EH (cell line): Measurements from ENCODE around the gene TUNAR.
A peak's percentile ranks its signal among the peaks of the same experiment; 100 is the strongest.

Experiments
- DNase-seq: peaks from one replicate; pipeline ENCODE4 v3.0.0-alpha.2; 2015; ENCODE audit warnings: low read depth

The TUNAR gene

GRCh38 chr14:95872777-95873176, 3.9 kb upstream of the TUNAR start:
- no peak for DNase-seq

- DNase-seq: no peak
Measured at GRCh38 chr14:95875831-95876760, 536 bp upstream of the TUNAR start.

DNA sequence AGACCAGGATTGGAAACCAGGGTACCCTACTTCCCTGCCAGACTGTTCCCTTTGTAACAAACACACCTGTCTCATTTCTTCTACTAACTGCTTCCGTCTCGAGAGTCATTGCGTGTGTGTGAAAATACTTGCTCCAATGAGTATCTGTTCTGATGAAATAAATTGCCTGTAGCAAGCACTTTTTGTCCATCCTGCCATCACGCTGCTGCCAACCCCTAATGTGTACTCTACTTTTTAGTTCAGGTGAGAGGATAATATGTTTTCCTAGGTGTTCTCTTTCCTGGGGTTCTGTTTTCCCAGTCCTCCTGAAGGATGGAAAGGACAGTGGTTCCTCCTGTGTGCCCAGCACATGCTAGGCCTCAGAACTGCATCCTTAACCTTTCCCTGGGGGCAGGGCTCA, 1.0 kb downstream of the TUNAR start:
- no peak for DNase-seq

DNA sequence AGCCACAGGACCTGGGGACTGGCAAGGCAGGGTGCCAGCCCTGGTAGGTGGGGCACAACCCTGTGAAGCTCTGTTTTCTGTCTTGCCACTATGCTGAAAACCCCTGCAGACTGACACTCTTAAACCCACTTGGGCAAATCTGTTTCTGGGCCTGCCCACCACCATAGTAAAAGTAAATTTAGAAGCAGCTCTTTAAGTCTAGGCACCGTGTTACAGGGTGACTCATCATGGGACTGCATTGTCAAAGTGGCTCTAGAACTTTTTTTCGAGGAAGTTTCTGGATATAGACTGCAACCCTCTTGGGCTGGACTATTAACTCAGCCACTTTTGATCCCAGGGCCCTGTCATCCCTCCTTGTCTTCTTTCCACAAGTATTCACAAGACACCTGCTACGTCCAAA, 7.7 kb downstream of the TUNAR start:
- no peak for DNase-seq

GRCh38 chr14:95885278-95885677, 8.6 kb downstream of the TUNAR start:
- DNase-seq: no peak

DNA sequence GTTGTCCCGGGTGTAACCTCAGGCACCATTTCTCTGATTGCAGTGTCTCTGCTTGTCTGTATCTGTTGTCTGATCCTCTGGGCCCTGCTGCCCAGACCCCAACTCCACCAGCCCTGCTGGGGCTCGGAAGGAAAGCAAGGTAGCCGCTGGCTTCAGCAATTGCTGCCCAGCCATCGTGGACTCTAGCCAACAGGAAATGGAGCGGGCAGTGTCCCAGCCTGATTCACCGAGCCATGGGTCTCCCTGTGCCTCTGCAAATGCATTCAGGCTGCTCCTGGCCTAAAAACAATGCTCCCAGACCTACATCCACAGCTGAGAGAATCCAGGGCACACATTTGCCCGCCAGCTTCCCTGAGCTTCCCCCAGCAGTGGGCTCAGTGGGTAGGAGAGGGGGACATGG, 9.2 kb downstream of the TUNAR start:
- DNase-seq: peak; percentile 31

GRCh38 chr14:95886366-95887056, 9.9 kb downstream of the TUNAR start:
- no peak for DNase-seq

GRCh38 chr14:95887351-95887750, 10.7 kb downstream of the TUNAR start:
- DNase-seq: no peak

DNA sequence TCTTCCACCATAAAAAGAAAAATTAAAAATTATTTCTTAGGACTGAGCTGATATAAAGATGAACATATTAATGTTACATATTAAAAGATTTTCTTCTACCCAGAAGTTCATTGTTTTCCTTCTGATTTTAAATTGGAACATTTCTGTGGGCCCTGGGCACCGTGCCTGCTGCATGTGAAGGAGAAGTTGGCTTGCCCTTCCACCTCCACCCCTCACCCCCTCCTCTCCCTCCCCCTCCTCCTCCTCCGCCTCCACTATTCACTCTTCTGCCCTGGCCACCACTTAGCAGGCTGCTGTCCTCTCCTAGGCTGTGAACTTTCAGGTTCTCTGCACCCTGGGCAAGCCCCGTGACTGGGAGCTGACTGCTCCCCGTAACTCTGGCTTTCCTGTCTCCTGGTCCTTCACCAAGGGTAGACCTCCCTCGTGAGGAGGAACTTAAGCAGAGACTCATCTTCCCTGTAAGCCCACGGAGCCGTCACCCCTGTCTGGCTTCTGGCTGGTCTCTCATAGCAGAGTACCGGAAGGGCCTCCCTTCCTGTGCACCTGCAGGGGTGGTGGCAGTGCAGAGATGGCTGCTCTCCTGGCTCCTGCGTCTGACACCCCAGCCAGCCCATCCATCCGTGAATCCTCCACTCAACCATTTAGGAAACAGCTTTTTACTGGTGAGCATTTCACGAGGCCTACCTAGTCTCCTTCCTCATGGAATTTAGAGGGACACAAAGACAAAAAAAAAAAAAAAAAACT, 12.8 kb downstream of the TUNAR start:
- no peak for DNase-seq

GRCh38 chr14:95891742-95892141, 15.1 kb downstream of the TUNAR start:
- DNase-seq: peak; percentile 96

DNA sequence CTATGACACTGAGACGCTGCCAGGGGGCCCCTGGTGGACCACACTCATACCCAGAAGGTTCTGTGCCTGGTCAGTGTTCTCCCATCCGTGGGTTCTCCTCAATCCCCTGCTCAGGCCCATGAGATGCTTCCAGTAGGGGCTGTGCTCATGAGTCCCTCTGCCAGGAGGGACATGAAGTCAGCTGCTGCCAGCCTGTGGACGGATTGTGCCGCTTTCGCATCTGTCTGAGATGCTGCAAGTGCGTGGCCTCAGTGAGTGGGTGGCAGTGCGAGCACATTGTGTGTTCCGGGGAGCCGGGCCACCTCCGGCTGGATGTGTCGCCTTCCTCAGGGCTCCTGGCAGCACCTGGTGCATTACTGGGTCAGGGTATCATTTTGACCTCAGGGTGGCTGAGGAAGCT, 15.5 kb downstream of the TUNAR start:
- DNase-seq: no peak

GRCh38 chr14:95895720-95896119, 19.1 kb downstream of the TUNAR start:
- no peak for DNase-seq

DNA sequence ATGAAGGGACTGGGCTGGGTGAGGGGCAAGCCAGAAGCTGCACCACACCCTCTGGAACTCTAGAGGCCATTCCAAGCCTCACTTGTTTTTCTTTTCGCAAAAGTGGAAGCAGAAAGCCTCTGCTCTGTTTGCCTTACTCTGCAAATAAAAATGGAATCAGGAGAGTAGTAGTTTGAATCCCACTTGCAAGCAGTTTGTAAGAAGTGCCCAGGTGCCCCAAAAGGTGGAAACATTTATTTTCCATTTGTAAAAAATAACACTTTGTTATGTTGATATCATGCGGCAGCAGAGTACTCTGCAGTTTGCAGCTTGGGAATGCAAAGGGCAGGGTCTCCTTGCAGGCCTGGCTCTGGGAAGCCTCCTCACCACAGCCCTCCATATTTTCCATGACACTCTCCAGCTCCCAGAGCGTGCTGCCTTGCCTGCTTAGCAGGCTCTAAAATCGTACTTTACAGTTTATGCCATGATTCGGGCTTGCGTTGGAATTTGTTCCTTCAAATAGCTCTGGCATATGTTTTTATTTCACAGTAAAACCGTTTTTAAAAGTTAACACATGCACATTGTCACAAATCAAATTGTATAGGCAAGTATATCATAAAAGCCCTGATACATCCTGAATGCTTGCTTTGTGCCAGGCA, 20.0 kb downstream of the TUNAR start:
- no peak for DNase-seq

DNA sequence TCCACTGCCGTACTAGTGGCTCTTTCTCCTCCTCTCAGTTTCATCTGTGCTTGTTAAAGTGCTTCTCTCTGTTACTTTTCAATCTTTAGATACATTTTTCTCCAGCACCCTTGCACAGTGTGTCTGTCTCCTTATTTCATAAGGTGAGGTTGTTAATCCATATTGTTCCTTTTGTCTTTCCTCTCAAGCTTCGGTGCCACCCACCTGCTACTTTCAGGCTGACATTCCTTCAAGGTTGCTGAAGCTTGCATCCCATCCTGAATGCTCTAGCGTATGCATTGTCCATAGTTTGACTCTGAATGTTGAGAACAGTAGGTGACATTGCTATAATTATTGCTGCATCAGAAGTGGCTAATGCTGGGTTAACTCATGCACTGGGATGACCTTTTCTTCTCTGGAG, 20.6 kb downstream of the TUNAR start:
- no peak for DNase-seq

DNA sequence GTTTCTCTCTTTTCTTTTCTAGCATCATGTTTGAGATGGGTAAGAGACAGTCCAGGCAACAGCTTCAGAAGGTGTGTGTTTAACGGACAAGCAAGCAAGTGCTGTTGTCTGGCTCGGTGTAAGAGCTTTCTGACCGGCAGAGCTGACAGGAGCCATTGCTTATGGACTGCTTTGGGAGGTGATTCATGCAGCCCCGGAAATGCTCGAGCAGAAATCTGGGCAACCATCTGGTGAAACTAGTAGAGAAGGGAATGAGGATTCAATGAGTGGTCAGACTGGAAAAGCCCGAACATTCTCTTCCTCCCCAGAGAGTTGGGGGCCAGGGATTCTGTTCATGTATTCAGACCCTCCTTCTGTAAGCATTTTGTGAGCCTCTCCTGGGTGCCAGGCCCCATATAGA, 24.4 kb downstream of the TUNAR start:
- DNase-seq: peak; percentile 76

DNA sequence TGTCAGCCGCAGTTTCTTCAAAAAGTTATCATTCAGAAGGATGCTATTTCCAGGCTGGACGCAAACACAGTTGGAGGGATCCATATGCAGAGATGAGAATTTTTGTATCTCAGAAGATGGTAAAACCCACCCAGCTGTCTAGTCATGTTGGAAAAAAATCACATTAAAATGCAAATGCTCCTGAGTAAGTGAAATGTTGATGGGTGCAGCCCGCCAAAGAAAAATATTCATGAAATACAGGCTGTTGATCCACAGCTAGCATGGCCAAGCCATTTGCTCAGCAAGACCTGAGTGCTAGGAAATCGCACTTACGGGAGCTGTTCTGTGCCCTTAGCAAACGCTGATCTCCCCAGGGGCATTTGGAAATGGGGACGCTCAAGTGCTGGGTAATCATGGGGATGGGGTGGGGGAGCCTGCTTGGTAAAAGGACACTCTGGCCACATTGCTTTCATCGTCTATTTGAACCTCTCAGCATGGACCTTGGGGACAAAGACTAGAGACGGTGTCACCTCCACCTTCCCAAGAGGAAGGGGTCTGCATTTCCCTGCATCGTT, 25.7 kb downstream of the TUNAR start:
- no peak for DNase-seq

DNA sequence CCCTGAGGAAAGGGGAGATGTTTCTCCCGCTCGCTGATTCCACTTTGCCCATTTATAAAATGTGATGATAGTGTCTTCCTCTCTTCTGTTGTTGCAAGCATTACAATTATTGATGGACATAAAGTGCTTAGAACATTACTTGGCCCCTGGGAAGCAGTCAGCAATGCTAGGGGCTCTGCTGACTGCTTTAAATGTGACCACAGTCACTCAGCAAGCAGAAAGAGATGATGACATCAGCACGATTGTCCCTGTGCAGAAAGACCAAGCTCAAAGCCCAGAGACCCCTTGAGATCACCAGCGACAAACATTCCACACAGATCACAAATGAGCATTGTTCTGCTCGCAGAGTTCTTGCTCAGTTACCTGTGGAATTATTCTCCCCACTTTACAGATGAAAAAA, 26.5 kb downstream of the TUNAR start:
- DNase-seq: no peak

DNA sequence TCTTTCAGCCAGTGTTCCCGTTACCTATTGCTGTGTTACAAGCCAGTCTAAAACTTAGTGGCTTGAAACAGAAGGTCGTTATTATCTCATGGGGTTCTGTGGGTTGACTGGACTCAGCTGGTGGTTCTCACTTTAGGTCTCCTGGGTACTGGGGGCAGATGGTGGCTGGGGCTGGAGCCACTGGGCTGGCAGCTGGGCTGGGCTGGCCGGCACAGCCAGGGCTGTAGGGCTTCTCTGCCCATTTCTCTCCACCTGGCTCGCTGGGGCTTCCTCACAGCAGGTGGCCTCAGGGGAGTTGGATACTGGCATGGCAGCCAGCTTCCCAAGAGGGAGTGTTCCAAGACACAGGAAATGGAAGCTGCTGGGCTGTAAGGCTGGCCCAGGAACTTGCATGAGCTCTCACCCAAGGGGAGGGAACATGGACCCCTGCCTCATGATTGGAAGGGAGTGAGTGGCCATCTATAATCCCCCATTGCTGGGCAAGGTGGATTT, 27.0 kb downstream of the TUNAR start:
- DNase-seq: no peak

DNA sequence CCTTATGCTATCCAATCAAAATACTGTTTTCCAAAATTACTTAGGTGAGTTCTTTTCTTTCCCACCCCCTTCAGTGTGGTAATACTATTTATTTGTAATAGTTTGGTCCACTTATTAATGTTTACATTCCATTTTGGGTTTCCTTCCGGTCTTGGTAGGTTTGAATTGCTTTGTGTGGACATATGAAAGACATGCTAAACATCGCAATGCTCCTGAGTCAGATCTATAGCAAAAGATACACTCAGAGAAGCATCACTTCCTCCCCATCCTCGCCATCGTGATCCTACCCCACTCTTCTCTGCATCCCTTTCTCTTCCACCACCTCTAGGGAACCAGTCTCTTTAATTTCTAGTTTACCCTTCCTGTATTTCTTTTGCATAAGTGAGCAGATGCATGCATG, 30.0 kb downstream of the TUNAR start:
- peak; percentile 16 for DNase-seq

DNA sequence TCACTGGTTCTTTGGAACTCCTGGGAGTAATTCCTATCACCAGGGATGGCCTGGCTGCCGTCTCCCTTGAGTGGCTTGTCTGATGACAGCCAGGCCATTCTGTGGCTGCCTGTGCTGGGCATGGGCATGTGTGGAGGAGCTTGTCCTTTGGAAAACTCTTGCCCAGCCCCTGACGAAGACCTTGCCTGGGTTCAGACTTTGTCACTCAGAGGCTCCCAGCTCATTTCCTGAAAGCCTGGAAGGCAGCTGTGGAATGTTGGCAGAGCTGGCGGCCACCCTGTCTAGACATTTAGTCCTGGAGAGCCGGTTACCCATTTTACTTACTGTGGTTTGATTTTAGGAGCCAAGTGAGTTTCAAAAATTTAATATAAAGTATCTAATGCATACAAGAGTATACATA, 34.0 kb downstream of the TUNAR start:
- no peak for DNase-seq

GRCh38 chr14:95911456-95911855, 34.8 kb downstream of the TUNAR start:
- DNase-seq: no peak

GRCh38 chr14:95915330-95915729, 38.7 kb downstream of the TUNAR start:
- no peak for DNase-seq
